ENCODE results near the gene XCR1. TPM values are rescaled to one million over a fixed set of nuclear protein-coding genes. Genes with fewer than 3 reads are reported as not detected.

The XCR1 gene
- total RNA-seq, 1 donor from 2014 or later, result not detected

- no peak for TF ChIP-seq CTCF (conservative IDR thresholded peaks at IDR 0.05)
These were observed 41.2 kb upstream of the XCR1 start for GRCh38 chr3:46068501-46068900.

DNA sequence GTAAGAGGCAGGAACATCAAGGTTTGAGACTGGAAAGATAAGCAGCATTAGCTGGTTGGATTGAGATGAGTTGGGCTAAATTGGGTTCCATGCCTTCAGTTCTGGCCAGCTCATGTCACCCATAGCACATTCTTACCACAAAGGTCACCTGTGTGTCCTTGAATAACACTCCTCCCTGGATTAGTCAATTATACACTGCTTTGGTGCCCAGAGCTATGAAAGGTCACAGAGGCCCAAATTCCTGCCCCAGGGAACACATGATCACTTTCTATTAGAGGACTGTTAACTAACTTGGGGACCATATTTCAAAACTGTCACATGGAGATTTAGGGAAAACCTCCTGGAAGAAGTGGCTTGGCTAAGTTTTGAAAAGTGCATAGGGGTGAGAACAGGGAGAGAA lies 40.1 kb upstream of the XCR1 start:
- H3K4me1 Mint-ChIP-seq, result peaks cover 15% of the 10 kb centered on the region
- no peak for TF ChIP-seq CTCF (conservative IDR thresholded peaks at IDR 0.05)
- H3K4me3 Mint-ChIP-seq, result no peak overlapping the region
- H3K36me3 Mint-ChIP-seq (ENCODE audit: low read depth), result peaks cover 3% of the 10 kb centered on the region
- DNase-seq (ENCODE audit: low read depth, low spot score), result no peak
- peaks cover 5% of the 10 kb centered on the region for H3K9me3 Mint-ChIP-seq
- no peak overlapping the region for H3K27ac Mint-ChIP-seq (ENCODE audit: unreplicated experiment)
- H3K27me3 Mint-ChIP-seq (ENCODE audit: low read depth), result peaks cover 9% of the 10 kb centered on the region

More at GRCh38 chr3:46068501-46068900, 41.2 kb upstream of the XCR1 start:
- peaks cover 3% of the 10 kb centered on the region for H3K36me3 Mint-ChIP-seq (ENCODE audit: low read depth)
- no peak for DNase-seq (ENCODE audit: low read depth, low spot score)
- H3K27ac Mint-ChIP-seq (ENCODE audit: unreplicated experiment), result no peak overlapping the region
- no peak overlapping the region for H3K4me3 Mint-ChIP-seq
- H3K27me3 Mint-ChIP-seq (ENCODE audit: low read depth), result peaks cover 12% of the 10 kb centered on the region
- peaks cover 12% of the 10 kb centered on the region for H3K9me3 Mint-ChIP-seq
- H3K4me1 Mint-ChIP-seq, result peaks cover 15% of the 10 kb centered on the region

DNA sequence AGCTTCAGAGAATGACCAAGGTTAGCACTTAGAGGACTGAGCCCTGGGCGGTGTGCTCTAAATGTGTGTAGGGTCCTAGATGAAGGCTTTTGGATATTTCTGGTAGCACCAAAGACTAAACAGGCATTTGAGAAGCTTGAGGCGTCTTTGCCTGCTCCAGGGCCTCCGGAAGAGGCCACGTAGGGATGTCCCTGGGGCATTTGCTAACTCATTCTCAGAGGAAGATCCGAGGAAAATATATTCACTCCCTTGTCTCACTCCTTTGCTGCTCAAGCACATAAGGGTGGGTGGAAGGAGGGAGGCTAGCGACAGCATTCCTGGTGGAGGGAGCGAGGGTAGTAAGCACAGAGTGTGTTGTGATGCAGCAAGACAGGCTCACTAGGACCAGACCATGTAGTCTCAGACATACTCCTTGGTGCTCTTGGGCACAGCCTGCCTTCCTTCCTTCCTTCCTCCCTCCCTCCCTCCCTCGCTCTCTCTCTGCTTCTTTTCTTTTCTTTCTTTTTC lies 38.5 kb upstream of the XCR1 start:
- Mint-ChIP-seq H3K27ac (ENCODE audit: unreplicated experiment) (no peak overlapping the region), H3K9me3 (no peaks in the 10 kb centered on the region), H3K27me3 (ENCODE audit: low read depth) (peaks cover 3% of the 10 kb centered on the region), H3K36me3 (ENCODE audit: low read depth) (no peaks in the 10 kb centered on the region), H3K4me1 (peaks cover 15% of the 10 kb centered on the region), H3K4me3 (no peak overlapping the region)
- TF ChIP-seq CTCF (conservative IDR thresholded peaks at IDR 0.05), result no peak
- DNase-seq (ENCODE audit: low read depth, low spot score), result no peak

- Mint-ChIP-seq H3K4me1 (peaks cover 15% of the 10 kb centered on the region), H3K4me3 (no peak overlapping the region), H3K9me3 (no peaks in the 10 kb centered on the region), H3K27ac (ENCODE audit: unreplicated experiment) (no peak overlapping the region), H3K27me3 (ENCODE audit: low read depth) (peaks cover 3% of the 10 kb centered on the region), H3K36me3 (ENCODE audit: low read depth) (no peaks in the 10 kb centered on the region)
- no peak for TF ChIP-seq CTCF (conservative IDR thresholded peaks at IDR 0.05)
- DNase-seq (ENCODE audit: low read depth, low spot score), result no peak
These were observed 38.0 kb upstream of the XCR1 start for GRCh38 chr3:46065294-46065705.

DNA sequence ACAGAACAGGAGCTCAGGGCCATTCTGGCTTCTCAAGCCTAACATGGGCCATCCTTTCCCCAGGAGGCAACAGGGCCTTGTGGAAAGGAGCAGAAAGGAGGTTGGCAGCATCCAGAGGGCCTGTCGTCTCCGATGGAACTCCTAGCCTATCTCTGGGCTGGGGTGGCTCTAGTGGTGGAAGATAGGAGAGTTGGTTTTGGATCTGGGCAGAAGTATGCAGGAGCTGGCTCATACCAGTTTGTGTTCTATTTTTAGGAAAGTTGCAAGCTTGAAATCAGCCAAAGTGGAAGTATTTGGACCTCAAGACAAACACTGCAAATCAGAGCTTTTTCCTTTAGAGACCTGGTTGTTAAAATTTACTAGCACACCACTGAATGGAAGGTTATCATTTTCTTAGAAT lies 35.4 kb upstream of the XCR1 start:
- H3K4me3 Mint-ChIP-seq, result no peak overlapping the region
- no peak for TF ChIP-seq CTCF (conservative IDR thresholded peaks at IDR 0.05)
- no peaks in the 10 kb centered on the region for H3K36me3 Mint-ChIP-seq (ENCODE audit: low read depth)
- H3K9me3 Mint-ChIP-seq, result no peaks in the 10 kb centered on the region
- DNase-seq (ENCODE audit: low read depth, low spot score), result no peak
- peaks cover 3% of the 10 kb centered on the region for H3K4me1 Mint-ChIP-seq
- peaks cover 15% of the 10 kb centered on the region for H3K27me3 Mint-ChIP-seq (ENCODE audit: low read depth)
- no peak overlapping the region for H3K27ac Mint-ChIP-seq (ENCODE audit: unreplicated experiment)

Measured in neural crest cell (in vitro differentiated cells).